OCI-LY1 (cell line): ENCODE measurements around the gene PLSCR4.

Experiments
- H2AFZ ChIP-seq: fragments of 200-600 bp; sonication (generic), shearing (Covaris generic); 2 replicates; pipeline ENCODE4 v1.6.0; 2014; ENCODE audit warnings: antibody characterized with exemption, mild to moderate bottlenecking, low read length
- H3F3A ChIP-seq: fragments of 200-600 bp; sonication (generic), shearing (Covaris generic); 2 replicates; pipeline ENCODE4 v1.6.0; 2014; ENCODE audit warnings: mild to moderate bottlenecking, antibody characterized with exemption, low read length, moderate library complexity; ENCODE audit not compliant: insufficient read depth
- H3K27ac ChIP-seq: fragments of 200-600 bp; sonication (generic); 2 replicates; pipeline ENCODE4 v1.5.1; 2014; ENCODE audit warnings: low read length, mixed run types, mild to moderate bottlenecking, low read depth; ENCODE audit not compliant: poor library complexity, severe bottlenecking
- H3K27me3 ChIP-seq: fragments of 200-600 bp; sonication (generic); 2 replicates; pipeline ENCODE4 v1.6.0; 2014; ENCODE audit warnings: antibody characterized with exemption, mild to moderate bottlenecking, low read length, moderate library complexity; ENCODE audit not compliant: insufficient read depth
- H3K36me3 ChIP-seq: fragments of 200-600 bp; sonication (generic); 2 replicates; pipeline ENCODE4 v1.6.1; 2014; ENCODE audit warnings: mild to moderate bottlenecking, antibody characterized with exemption, low read length, moderate library complexity, mixed read lengths; ENCODE audit not compliant: insufficient read depth
- H3K4me1 ChIP-seq: fragments of 200-600 bp; sonication (generic); 2 replicates; pipeline ENCODE4 v1.5.1; 2014; ENCODE audit warnings: mild to moderate bottlenecking, low read length, moderate library complexity; ENCODE audit not compliant: insufficient read depth, severe bottlenecking
- H3K4me2 ChIP-seq: fragments of 200-600 bp; sonication (generic), shearing (Covaris generic); 2 replicates; pipeline ENCODE4 v1.6.1; 2014; ENCODE audit warnings: low read length
- H3K4me3 ChIP-seq: fragments of 200-600 bp; sonication (generic); 2 replicates; pipeline ENCODE4 v1.5.1; 2014; ENCODE audit warnings: low read length, low read depth, mild to moderate bottlenecking, mixed read lengths; ENCODE audit not compliant: poor library complexity, severe bottlenecking
- H3K79me2 ChIP-seq: fragments of 200-600 bp; shearing (Covaris generic); 2 replicates; pipeline ENCODE4 v1.6.1; 2016; ENCODE audit warnings: mixed run types, low read length, mixed read lengths; ENCODE audit not compliant: insufficient read depth
- H3K9ac ChIP-seq: fragments of 200-600 bp; sonication (generic), shearing (Covaris generic); 2 replicates; pipeline ENCODE4 v1.6.1; 2014; ENCODE audit warnings: mild to moderate bottlenecking, low read length, mixed read lengths
- H3K9me2 ChIP-seq: fragments of 200-600 bp; sonication (generic), shearing (Covaris generic); 2 replicates; pipeline ENCODE4 v1.6.1; 2014; ENCODE audit warnings: low read depth, mild to moderate bottlenecking, low read length, mixed read lengths
- H3K9me3 ChIP-seq: fragments of 200-600 bp; shearing (Covaris generic); 2 replicates; pipeline ENCODE4 v1.6.1; 2014; ENCODE audit warnings: low read length, mixed read lengths
- H4K20me1 ChIP-seq: fragments of 200-600 bp; sonication (generic), shearing (Covaris generic); 2 replicates; pipeline ENCODE4 v1.6.0; 2016; ENCODE audit warnings: mild to moderate bottlenecking, low read length; ENCODE audit not compliant: insufficient read depth
- CTCF ChIP-seq: fragments of 200-600 bp; sonication (generic), shearing (Covaris generic); IDR thresholded peaks from 2 replicates; pipeline ENCODE4 v1.5.1; 2017; ENCODE audit warnings: mild to moderate bottlenecking, antibody characterized with exemption, low read length, moderate library complexity, mixed read lengths
- EZH2 ChIP-seq: fragments of 200-600 bp; sonication (generic), shearing (Covaris generic); IDR thresholded peaks from 2 replicates; pipeline ENCODE4 v1.8.0; 2017; ENCODE audit warnings: borderline replicate concordance, mixed run types, mild to moderate bottlenecking, antibody characterized with exemption, low read length, moderate library complexity, mixed read lengths

The PLSCR4 gene

GRCh38 chr3:146172586-146172985 lies 78.3 kb downstream of the PLSCR4 start:
- TF ChIP-seq CTCF: no peak
- TF ChIP-seq EZH2: no peak
- H3F3A ChIP-seq: no peaks in the 10 kb centered on the region
- H3K79me2 ChIP-seq: no peaks in the 10 kb centered on the region
- no peaks in the 10 kb centered on the region for H4K20me1 ChIP-seq
- no peak overlapping the region for H3K9ac ChIP-seq
- H3K27ac ChIP-seq: no peak overlapping the region
- no peaks in the 10 kb centered on the region; the same call in 1 of the 2 replicates for H3K9me2 ChIP-seq
- no peak overlapping the region for H3K4me3 ChIP-seq
- H3K4me2 ChIP-seq: no peak overlapping the region
- no peaks in the 10 kb centered on the region for H3K27me3 ChIP-seq
- no peaks in the 10 kb centered on the region for H3K4me1 ChIP-seq
- H2AFZ ChIP-seq: no peak overlapping the region
- H3K36me3 ChIP-seq: no peaks in the 10 kb centered on the region
- H3K9me3 ChIP-seq: no peaks in the 10 kb centered on the region

DNA sequence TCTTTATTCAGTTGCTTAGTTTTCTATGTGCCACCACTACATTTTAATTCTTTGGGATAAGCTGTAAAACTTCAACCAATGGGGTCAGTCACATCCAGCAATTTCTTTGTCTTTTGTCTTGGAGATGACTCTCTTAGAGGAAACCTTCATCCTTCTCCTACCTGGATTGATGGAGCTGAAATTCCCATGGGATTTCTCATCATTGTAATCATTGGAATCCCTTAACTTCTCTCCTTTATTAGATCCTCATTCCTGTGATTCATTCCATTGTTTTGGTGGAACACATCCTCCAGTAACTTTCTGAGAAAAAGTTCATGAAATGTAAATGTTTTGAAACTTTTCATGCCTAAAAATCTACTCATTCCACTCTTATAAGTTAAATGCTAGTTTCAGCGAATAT lies 80.3 kb downstream of the PLSCR4 start:
- no peak overlapping the region for H3K4me2 ChIP-seq
- H3K79me2 ChIP-seq: no peaks in the 10 kb centered on the region
- no peaks in the 10 kb centered on the region for H4K20me1 ChIP-seq
- H3K9ac ChIP-seq: no peak overlapping the region
- no peak overlapping the region for H3K27ac ChIP-seq
- no peaks in the 10 kb centered on the region for H3K4me1 ChIP-seq
- H3F3A ChIP-seq: no peaks in the 10 kb centered on the region
- no peaks in the 10 kb centered on the region for H3K9me3 ChIP-seq
- no peaks in the 10 kb centered on the region for H3K36me3 ChIP-seq
- no peaks in the 10 kb centered on the region; the same call in 1 of the 2 replicates for H3K9me2 ChIP-seq
- TF ChIP-seq EZH2 (no peak), CTCF (no peak)
- no peak overlapping the region for H2AFZ ChIP-seq
- H3K27me3 ChIP-seq: no peaks in the 10 kb centered on the region
- H3K4me3 ChIP-seq: no peak overlapping the region

GRCh38 chr3:146169891-146170290 lies 81.0 kb downstream of the PLSCR4 start:
- Histone ChIP-seq H3K36me3 (no peaks in the 10 kb centered on the region), H3K27ac (no peak overlapping the region), H3K4me1 (no peaks in the 10 kb centered on the region), H3K27me3 (no peaks in the 10 kb centered on the region), H3K9me3 (no peaks in the 10 kb centered on the region), H3K9me2 (no peaks in the 10 kb centered on the region; the same call in 1 of the 2 replicates), H3K4me3 (no peak overlapping the region), H3K79me2 (no peaks in the 10 kb centered on the region), H2AFZ (no peak overlapping the region), H3K9ac (no peak overlapping the region), H3F3A (no peaks in the 10 kb centered on the region), H3K4me2 (no peak overlapping the region), H4K20me1 (no peaks in the 10 kb centered on the region)
- no peak for TF ChIP-seq EZH2
- TF ChIP-seq CTCF: no peak
